ENCODE data around the gene CENPV.

GRCh38 chr17:16313139-16314090 is 39.9 kb downstream of the CENPV start:
- TF ChIP-seq, protein P1, sequence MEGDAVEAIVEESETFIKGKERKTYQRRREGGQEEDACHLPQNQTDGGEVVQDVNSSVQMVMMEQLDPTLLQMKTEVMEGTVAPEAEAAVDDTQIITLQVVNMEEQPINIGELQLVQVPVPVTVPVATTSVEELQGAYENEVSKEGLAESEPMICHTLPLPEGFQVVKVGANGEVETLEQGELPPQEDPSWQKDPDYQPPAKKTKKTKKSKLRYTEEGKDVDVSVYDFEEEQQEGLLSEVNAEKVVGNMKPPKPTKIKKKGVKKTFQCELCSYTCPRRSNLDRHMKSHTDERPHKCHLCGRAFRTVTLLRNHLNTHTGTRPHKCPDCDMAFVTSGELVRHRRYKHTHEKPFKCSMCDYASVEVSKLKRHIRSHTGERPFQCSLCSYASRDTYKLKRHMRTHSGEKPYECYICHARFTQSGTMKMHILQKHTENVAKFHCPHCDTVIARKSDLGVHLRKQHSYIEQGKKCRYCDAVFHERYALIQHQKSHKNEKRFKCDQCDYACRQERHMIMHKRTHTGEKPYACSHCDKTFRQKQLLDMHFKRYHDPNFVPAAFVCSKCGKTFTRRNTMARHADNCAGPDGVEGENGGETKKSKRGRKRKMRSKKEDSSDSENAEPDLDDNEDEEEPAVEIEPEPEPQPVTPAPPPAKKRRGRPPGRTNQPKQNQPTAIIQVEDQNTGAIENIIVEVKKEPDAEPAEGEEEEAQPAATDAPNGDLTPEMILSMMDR (conservative IDR thresholded peaks at IDR 0.05; ENCODE audit: low read length) = no peak
- TF ChIP-seq EZH2phosphoT487 (IDR thresholded peaks at IDR 0.05; ENCODE audit: borderline replicate concordance) = no peak
